Kidney epithelial cell (primary cell): ENCODE measurements around the gene SLC12A4. TPM values are rescaled to one million over a fixed set of nuclear protein-coding genes. Genes with fewer than 3 reads are reported as not detected.
A peak's percentile ranks its signal among the peaks of the same experiment; 100 is the strongest.

Experiments used
- DNase-seq: peaks from one replicate; pipeline ENCODE4 v3.0.0-alpha.2; 2010; ENCODE audit warnings: low read depth
- H3K27me3 ChIP-seq: 2 replicates; pipeline ENCODE4 v1.6.0; 2011; ENCODE audit warnings: low read length; ENCODE audit not compliant: control insufficient read depth, insufficient read depth
- H3K36me3 ChIP-seq: 2 replicates; pipeline ENCODE4 v1.5.1; 2011; ENCODE audit warnings: low read length; ENCODE audit not compliant: control insufficient read depth, insufficient read depth
- H3K4me3 ChIP-seq: 2 replicates; pipeline ENCODE4 v1.5.1; 2011; ENCODE audit warnings: low read depth, mild to moderate bottlenecking, control low read depth, low read length
- CTCF ChIP-seq: IDR thresholded peaks from 2 replicates; pipeline ENCODE4 v1.5.1; 2011; ENCODE audit warnings: mild to moderate bottlenecking, moderate library complexity, low read length, control low read depth, inconsistent platforms; ENCODE audit not compliant: insufficient read depth, poor library complexity, severe bottlenecking
- total RNA-seq: library from RNA; depleted of rRNA; stranded (reverse); fragments of >200 nt; gene quantifications from 2 replicates; pipeline ENCODE4 v1.2.3, GENCODE V29; 2015

SLC12A4 gene
- total RNA-seq, 1 donor from 2014 or later, result 36.6 TPM

- no peak for DNase-seq
- Histone ChIP-seq H3K27me3 (no peaks in the 10 kb centered on the region), H3K4me3 (no peak overlapping the region), H3K36me3 (no peaks in the 10 kb centered on the region)
- no peak for TF ChIP-seq CTCF
Measured at GRCh38 chr16:67923414-67924116, 44.9 kb downstream of the SLC12A4 start.

GRCh38 chr16:67922740-67923139 lies 45.7 kb downstream of the SLC12A4 start:
- no peak overlapping the region for H3K4me3 ChIP-seq
- H3K27me3 ChIP-seq, result no peaks in the 10 kb centered on the region
- TF ChIP-seq CTCF, result no peak
- no peaks in the 10 kb centered on the region for H3K36me3 ChIP-seq
- DNase-seq, result no peak

GRCh38 chr16:67922221-67922620 lies 46.2 kb downstream of the SLC12A4 start:
- H3K27me3 ChIP-seq, result no peaks in the 10 kb centered on the region
- DNase-seq, result no peak
- no peaks in the 10 kb centered on the region for H3K36me3 ChIP-seq
- H3K4me3 ChIP-seq, result no peak overlapping the region
- TF ChIP-seq CTCF, result no peak

GRCh38 chr16:67919622-67920221 lies 48.7 kb downstream of the SLC12A4 start:
- Histone ChIP-seq H3K4me3 (no peak overlapping the region), H3K36me3 (no peaks in the 10 kb centered on the region), H3K27me3 (no peaks in the 10 kb centered on the region)
- TF ChIP-seq CTCF, result no peak
- no peak for DNase-seq

GRCh38 chr16:67917852-67918236 lies 50.6 kb downstream of the SLC12A4 start:
- TF ChIP-seq CTCF, result no peak
- no peak overlapping the region for H3K4me3 ChIP-seq
- no peaks in the 10 kb centered on the region for H3K27me3 ChIP-seq
- peak; percentile 62 for DNase-seq
- H3K36me3 ChIP-seq, result no peaks in the 10 kb centered on the region

- no peaks in the 10 kb centered on the region for H3K27me3 ChIP-seq
- DNase-seq, result no peak
- no peak overlapping the region for H3K4me3 ChIP-seq
- H3K36me3 ChIP-seq, result no peaks in the 10 kb centered on the region
- no peak for TF ChIP-seq CTCF
Measured at GRCh38 chr16:67917140-67917851, 51.1 kb downstream of the SLC12A4 start.
